ENCODE data around the gene CHST9.

DNA sequence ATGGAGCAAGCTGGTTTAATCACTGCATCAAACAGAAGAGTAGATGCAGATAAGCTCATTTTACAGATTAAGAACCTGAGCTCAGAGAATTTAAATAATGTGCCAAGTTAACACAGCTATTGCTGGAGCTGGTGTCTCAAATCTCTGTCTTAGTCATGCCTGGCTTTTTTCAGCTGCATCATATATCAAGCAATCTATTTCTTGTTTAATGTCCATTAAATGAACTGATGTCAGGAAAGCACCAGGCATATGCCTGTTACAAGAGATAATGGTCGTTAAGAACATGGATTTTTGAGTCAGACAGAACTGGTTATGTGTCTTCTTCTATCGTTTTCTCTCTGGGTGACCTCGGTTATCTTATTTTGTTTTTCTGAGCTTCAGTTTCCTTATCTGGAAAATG is 259.8 kb downstream of the CHST9 start:
- TF ChIP-seq, protein P1, sequence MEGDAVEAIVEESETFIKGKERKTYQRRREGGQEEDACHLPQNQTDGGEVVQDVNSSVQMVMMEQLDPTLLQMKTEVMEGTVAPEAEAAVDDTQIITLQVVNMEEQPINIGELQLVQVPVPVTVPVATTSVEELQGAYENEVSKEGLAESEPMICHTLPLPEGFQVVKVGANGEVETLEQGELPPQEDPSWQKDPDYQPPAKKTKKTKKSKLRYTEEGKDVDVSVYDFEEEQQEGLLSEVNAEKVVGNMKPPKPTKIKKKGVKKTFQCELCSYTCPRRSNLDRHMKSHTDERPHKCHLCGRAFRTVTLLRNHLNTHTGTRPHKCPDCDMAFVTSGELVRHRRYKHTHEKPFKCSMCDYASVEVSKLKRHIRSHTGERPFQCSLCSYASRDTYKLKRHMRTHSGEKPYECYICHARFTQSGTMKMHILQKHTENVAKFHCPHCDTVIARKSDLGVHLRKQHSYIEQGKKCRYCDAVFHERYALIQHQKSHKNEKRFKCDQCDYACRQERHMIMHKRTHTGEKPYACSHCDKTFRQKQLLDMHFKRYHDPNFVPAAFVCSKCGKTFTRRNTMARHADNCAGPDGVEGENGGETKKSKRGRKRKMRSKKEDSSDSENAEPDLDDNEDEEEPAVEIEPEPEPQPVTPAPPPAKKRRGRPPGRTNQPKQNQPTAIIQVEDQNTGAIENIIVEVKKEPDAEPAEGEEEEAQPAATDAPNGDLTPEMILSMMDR (conservative IDR thresholded peaks at IDR 0.05) = no peak
- no peak for TF ChIP-seq EZH2 (IDR thresholded peaks at IDR 0.05; ENCODE audit: low read depth)

All from PC-9 (cell line).